Activated CD4-positive, alpha-beta T cell treated with anti-CD3 and anti-CD28 coated beads, Interleukin-2, amount 50 U/mL, for 16 hours (primary cell): ENCODE measurements around the gene GALNT11.
"Not testable (repeated sequence)": the region's sequence is repeated elsewhere in the genome, so short reads cannot be mapped to it uniquely, and the experiment has no call there.

Experiments used
- DNase-seq: peaks from one replicate; pipeline ENCODE4 v3.0.0-alpha.2; 2020

The GALNT11 gene

DNA sequence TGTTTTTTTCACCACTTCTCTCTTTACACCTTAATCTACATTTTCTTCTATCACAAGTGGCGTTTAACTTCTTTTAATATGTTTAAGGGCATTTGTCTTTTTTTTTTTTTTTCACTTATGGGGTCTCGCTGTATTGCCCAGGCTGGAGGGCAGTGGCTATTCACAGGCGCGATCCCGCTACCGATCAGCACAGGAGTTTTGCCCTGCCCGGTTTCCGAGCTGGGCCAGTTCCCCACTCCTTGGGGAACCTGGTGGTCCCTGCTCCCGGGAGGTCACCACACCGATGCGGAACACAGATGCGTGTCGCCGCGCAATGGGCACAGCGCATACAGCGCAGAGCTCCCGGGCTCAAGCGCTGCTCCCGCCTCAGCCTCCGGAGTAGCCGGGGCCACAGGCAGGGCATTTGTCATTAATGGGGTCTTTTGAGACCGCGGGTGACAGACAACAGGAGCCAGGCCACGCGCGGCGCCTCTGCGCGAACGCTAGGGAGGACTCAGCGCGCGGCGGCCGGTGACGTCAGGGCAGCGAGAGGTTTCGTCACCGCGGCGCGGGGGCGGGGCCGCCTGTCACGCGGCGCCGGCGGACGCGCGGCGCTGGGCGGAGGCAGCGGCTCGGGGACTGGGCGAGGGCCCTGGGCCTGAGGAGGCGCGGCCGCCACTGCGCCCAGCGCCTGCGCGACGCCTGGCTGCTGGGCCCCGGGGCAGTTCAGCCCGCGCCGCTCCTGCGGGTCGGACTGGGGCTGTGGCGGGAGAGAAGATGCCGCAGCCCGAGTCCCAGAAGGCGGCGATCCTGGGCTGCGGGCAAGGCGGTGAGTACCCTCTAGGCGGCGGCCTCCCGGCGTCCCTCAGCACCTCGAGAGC is at the start of gene GALNT11:
TSS of gene GALNT11 (plus strand) at position 598 of the 860 bp plus-strand sequence. CDS start 68,554 bp downstream, outside the sequence.
- peak; percentile 86 for DNase-seq

DNA sequence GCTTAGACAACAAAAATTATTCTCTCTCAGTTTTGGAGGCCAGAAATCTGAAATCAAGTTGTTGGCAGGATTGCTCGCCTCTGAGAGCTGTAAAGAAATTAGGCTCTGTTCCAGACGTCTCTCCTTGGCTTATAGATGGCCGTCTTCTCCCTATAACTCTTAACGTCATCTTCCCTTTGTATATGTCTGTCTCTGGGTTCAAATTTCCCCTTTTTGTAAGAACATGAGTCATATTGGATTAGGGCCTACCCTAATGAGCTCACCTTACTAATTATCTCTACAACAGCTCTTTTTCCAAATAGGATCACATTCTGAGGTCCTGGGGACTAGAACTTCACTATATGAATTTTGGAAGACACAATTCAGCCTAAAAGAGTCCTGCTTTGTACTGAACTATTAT is 46.9 kb upstream of the GALNT11 start:
- DNase-seq: no peak

DNA sequence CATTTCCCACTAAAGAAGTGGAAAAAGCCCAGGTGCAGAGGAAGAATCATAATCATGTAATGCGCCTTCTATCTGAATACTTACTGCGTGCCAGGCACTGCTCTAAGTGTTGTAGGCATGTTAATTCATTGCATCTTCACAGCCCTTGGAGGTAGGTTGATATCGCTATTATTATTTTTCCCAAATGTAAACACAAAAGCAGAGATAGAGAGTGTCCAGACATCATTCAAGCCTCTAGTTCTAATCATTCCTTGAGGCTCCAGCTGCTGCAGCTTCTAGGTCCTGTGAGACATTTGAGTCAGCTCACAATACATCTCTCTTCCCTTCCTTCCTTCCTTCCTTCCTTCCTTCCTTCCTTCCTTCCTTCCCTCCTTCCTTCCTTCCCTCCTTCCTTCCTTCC is 44.3 kb upstream of the GALNT11 start:
- DNase-seq: no peak

DNA sequence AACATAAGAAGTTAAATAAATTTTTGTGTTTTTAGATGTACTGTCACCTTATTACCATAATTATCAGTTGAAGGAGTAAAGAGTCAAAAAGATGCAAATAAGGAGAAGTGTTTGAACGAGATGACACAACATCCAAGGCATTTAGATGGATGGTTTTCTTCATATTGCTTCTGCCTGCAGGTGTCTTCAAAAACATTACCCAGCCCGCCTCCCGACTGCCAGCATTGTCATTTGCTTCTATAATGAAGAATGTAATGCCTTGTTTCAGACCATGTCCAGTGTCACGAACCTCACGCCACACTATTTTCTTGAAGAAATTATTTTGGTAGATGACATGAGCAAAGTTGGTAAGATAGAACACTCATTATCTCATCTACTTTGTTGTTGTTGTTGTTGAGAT is 42.7 kb upstream of the GALNT11 start:
- DNase-seq: no peak

DNA sequence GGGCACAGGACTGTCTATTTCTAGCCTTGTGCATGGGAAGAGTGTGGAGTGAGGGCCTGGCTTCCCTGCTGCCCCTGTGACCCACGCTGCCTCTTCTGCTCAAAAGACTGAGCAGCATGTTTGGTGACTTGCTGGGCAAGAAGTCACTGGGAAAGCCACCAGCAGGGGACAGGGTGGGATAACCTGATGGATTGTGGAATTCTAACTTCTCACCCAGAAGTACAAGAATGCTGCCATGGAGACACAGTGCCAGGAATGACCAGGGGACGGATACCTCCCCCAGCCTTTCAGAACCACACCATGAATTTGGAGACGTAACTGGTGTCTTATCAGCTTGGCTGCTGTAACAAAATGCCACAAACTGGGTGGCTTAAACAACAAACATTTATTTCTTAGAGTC is 40.9 kb upstream of the GALNT11 start:
- no peak for DNase-seq

DNA sequence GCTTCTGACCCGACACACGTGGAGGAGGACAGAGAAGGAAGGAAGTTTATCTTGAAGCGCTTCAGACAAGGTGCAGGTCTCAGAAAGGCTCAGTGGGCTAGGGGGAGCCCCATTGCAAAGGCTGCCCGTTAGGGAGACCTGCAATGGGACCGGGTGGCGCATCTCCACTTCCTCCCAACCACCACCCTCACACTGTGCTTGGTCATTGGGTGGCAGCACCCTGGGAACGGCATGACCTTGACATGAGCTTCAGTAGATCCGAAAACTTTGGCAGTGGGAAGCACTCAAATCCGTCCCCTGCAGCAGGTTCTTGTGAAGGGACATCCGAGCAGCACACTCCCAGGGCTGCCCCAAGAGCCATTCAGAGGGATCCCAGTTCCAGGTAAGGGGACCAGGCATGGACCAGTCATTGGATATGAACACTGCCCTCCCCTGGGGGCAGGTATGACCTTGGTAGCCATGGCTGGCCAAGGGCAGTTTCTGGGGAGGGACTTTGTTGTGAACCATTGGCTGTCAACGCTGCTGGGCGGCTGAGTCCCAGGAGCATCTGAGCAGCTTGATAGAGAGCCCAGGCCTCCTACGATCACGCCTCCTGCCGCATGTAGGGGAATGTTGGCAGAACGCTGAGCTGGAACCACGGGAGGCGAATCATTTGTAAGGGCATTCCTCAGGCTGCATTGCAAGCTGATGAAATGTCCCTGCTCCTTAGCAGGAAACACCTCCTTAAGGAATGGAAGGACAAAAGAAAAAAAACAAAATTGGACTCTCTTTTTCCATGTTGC is 37.5 kb upstream of the GALNT11 start:
- no peak for DNase-seq

DNA sequence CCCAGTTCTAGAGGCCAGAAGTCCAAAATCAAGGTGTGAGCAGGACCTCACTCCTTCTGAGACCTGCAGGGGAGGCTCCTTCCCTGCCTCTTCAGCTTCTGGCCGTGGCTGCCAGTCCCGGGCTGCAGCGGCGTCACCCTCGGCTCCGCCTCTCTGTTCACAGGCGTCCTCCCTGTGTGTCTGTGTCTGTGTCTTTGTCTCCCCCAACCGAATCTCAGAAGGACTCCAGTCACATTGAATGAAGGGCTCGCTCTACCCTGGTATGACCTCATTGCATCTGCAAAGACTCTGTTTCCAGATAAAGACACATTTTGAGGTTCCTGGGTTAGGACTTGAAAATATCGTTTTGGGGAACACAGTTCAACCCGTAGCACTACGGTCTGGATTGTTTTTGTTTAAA is 33.1 kb upstream of the GALNT11 start:
- peak; percentile 50 for DNase-seq

DNA sequence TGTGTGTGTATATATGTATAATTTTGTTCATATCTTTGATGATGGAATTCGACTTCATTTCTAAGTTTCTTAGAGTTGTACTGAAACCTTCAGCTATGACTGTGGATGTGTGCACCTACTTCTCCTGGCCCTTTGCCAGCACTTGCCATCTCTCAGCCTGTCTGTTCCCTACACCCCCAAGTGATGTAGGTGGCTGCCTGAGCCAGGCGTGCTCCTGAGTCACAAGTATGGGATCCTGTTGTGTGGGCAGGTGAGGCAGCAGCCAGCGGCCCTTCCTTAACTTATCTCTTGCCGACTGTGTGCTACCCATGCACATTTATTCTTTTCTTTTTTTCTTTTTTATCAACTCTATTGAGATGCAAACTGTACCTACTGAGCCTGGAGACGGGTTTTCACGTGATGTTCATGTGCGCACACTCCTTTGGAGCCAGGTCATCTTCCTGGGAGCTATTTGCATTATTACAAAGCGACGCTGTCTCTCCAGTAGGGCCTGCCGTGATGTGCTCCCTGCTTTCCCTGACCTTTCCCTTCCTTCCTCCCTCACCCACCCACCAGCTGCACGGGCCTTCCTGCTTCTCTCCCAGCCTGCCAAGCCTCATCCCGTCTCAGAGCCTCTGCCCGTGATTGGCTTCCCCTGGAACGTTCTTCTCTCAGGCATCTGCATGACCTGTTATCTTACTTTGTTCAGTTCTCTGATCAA is 31.3 kb upstream of the GALNT11 start:
- DNase-seq: peak; percentile 12

DNA sequence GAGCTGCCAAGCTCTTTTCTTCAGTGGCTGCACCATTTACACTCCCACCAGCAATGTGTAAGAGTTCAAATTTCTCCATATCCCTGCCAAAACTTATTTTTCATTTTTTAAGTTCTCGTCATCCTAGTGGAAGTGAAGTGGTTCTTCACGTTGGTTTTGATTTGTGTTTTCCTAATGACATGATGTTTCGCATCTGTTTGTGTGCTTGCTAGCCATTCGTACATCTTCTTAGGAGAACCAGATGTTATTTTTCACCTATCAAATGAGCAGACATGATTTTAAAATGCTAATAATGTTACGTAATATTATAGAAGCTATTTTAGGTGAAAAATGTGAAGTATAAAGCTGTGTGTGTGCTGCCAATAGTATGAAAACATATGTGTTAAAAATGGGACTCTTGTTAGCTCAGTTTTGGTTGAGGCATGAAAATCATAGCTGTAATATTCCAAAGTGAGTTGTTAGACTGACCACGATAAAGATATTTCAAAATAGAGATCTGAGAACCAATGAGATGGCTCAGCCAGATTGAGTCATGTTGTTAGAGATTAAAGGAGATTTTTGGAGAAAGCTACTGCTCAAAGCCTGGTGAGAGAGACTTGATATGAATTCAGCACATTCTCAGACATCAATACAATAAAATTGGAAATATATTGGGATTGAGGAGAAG is 25.9 kb upstream of the GALNT11 start:
- no peak for DNase-seq

DNA sequence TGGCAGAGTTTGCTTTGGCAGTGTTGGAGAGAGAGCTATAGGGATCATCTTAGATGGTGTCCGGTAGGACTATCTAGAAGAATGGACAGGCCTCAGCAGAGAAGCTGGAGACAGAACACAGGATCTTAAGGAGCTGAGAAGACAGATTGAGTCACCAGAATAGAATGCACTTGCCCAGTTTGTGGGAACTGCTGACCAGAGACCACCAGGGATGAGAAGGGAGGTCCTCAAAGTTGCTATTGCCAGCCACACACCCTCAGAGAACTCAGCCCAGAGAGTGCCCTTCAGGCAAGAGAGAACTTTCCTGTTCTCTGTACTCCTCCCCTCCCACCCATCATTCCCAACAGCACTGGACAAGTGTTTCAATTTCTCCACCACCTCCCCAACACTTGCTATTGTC is 25.3 kb upstream of the GALNT11 start:
- DNase-seq: no peak

DNA sequence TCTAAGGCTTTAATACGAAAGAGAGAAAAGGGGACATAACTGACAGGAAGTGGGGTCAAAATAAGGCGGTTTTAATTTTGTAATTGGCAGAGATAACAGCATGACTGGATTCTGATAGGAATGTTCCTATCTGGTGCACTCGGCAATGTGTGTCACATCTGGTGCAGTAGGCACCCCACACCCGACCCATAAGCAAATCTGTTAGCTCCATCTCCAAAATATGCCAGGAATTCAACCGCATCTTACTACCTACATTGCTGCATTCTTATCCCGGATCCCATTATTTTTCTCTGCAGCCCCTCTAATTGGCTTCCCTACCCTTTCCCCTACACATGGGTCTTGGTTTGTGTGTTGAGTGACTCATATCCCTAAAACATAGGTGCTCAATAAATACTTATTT is 19.1 kb upstream of the GALNT11 start:
- DNase-seq: no peak

DNA sequence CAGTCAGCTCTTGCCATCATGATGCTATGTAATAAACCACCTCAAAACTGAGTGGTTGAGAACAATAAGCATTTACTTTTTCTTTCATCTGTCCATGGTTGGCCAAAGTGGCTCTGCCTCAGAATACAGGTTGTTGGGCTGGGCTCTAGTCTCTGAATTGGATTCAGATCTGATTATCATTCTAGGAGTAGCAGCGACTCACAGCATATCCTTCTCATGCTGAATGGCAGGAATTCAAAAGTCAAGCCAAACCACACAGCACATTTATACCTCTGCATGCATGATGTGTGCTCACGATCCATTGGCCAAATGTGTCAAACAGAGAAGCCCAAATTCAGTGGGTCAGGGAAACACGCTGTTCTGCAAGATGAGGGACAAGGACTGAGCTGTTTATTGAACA is 13.6 kb upstream of the GALNT11 start:
- DNase-seq: no peak

DNA sequence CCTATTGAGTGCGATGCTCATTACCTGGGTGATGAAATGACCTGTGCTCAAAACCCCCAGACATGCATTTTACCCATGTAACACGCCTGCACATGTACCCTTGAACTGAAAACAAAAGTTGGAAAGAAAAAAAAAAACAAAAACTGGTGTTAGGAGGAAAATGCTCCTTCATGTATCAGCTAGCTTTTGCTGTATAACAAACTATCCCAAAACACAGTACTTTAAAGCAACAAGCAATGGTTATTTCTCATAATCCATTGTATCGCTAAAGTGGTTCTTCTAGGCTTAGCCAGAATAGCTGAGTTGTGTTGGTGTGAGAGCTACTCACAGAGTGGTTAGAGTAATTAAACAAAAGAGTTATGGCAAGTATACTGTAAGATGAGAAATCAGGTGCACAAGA is 12.2 kb upstream of the GALNT11 start:
- no peak for DNase-seq

DNA sequence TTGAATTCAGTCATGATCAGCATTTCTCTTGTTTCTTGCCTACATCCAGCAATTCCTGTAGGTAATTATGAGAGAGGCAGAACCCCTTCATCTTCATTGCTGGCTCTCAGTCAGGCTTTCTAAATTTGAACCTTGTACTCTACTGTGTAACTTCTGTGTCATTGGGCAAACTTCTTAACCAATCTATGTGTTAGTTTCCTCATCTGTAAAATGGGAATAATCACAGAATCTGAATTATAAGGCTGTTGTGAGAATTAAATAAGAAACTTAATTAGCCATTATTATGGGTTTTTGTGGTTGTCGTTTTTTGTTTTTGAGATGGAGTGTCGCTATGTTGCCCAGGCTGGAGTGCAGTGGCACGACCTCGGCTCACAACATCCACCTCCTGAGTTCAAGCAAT is 11.5 kb upstream of the GALNT11 start:
- DNase-seq: no peak

DNA sequence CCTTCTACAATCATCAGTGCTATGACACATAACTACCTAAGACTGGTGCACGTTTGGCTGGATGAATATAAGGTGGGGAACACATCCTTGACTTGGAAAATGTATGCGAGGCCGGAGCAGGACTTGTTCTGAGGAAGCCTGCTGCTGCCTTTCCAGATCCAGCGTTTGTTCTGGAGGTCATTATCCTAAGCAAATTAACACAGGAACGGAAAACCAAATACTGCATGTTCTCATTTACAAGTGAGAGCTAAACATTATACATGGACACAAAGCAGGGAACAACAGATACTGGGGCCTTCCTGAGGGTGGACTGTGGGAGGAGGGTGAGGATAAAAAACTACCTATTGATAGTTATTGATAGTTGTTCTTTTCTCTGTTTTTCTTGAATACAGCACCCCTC is 10.8 kb upstream of the GALNT11 start:
- no peak for DNase-seq

DNA sequence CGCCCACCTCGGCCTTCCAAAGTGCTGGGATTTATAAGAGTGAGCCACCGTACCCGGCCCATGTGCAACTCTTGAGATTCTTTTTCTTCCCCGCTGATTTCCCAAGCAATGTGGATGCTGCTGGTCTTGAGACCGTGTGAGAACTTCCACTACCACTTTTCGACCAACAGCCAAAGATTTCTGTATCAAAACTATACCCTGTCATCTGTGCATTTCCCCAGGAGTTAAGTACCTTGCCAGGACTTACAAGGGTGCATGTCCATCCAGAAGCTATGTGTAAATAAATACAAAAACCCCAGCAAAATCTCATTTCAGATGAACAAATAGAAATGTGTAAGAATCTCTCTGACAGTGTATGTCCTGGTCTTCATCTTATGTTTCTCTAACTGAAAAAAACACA is 9.9 kb upstream of the GALNT11 start:
- DNase-seq: no peak

DNA sequence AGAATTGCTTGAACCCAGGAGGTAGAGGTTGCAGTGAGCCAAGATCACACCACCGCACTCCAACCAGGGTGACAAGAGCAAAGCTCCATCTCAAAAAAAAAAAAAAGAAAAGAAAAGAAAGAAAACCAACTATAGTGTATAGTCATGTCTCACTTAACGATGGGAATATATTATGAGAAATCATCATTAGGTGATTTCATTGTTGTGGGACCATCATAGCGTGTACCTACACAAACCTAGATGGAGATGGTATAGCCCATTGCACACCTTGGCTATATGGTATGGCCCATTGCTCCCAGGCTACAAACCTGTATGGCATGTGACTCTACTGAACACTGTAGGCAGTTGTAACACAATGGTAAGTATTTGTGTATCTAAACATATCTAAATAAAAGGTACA is 8.5 kb upstream of the GALNT11 start:
- no peak for DNase-seq

DNA sequence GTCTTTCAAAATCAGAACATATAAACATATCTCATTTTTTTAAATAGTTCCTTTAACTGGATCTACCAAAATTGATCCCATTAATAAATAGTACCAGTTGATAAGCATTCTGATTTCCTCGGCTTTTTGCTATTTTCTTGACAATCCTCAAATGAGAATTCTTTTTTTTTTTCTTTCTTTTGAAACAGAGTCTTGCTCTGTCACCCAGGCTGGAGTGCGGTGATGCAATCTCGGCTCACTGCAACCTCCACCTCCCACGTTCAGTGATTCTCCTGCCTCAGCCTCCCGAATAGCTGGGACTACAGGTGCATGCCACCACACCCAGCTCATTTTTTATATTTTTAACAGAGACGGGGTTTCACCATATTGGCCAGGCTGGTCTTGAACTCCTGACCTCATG is 7.8 kb upstream of the GALNT11 start:
- not testable (repeated sequence) for DNase-seq

DNA sequence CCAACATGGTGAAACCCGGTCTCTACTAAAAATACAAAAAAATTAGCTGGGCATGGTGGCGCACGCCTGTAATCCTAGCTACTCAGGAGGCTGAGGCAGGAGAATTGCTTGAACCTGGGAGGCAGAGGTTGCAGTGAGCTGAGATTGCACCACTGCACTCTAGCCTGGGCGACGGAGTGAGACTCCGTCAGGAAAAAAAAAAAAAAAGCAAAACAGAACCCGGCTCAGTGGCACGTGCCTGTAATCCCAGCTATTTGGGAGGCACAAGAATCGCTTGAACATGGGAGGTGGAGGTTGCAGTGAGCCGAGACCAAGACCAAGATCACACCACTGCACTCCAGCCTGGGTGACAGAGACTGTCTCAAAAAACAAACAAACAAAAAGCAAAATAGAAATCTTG is 3.7 kb upstream of the GALNT11 start:
- not testable (repeated sequence) for DNase-seq

DNA sequence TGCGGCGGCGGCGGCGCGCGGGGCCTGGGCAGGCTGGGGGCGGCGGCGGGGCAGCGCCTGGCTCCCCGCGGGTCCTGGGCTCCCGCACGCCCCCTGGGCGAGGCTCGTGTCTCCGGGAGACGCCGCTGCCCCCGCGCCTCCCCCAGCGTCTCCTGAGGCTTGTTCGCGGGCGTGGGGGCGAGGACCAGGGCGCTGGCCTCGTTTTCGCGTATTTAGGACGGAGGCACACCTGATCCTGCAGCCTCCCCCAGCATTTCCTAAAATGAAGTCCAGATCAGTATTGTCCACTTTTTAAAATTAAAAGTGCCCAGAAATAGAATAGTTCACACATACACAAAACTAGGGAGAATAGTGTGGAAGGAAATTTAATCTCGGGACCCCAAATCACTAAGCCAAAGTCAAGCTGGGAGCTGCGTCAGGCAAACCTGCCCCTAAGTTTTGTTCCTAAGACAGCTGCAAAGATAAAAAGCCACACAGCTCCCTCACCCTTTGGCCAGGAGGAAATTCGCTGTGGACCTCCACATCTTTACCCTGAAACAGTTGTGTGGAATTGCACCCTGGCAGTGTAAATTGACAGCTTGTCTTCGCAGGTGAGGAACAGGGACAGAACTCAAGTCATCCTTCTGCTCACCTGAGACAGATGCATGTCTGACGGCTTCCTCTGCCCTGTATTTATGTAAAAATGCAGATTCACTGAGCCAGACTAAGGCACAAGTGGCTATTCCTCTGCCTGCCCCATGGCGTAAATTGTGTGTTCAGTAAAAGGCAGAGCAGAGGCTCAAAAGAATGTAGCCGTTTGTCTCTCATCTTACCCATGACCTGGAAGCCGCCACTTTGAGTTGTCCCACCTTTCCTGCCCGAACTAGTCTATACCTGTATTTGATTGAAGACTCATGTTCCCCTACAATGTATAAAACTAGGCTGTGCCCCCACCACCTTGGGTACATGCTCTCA is 740 bp downstream of the GALNT11 start:
- no peak for DNase-seq

DNA sequence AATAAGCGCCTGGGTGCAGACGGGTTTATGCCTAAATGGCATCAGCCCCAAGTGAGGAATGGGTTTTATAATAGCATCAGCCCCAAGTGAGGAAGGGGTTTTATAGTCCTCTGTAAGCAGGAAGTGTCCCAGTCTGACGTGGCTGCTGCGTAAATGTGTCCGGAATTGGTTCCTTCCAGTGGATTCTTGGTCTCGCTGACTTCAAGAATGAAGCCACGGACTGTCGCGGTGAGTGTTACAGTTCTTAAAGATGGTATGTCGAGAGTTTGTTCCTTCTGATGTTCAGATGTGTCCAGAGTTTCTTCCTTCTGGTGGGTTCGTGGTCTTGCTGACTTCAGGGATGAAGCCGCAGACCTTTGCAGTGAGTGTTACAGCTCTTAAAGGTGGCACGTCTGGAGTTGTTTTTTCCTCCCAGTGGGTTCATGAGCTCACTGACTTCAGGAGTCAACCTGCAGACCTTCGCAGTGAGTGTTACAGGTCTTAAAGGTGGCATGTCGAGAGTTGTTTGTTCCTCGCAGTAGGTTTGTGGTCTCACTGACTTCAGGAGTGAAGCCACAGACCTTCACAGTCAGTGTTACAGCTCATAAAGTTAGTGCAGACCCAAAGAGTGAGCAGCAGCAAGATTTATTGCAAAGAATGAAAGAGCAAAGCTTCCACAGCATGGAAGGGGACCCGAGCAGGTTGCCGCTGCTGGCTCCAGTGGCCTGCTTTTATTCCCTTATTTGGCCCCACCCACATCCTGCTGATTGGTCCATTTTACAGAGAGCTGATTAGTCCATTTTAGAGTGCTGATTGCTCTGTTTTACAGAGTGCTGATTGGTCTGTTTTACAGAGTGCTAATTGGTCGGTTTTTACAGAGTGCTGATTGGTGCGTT is 2.3 kb downstream of the GALNT11 start:
- not testable (repeated sequence) for DNase-seq
